K562 (cell line): ENCODE data around the gene SNRPA. TPM values are rescaled to one million over a fixed set of nuclear protein-coding genes. Genes with fewer than 3 reads are reported as not detected.

Experiments
- ATAC-seq: fragments of 200-7000 bp; cut with Tn5 transposase; 3 replicates; pipeline ENCODE4 v1.9.1; 2020; ENCODE audit warnings: moderate library complexity
- BruUV-seq: library from RNA; stranded (reverse); fragments of 400-500 nt; replicated peaks from 2 replicates; lab custom pipeline; 2021; lab: Mats Ljungman, UMichigan
- CTCF ChIA-PET: fragments of 300-600 bp; formaldehyde crosslinking; extraction: SDS; loops from one replicate; lab custom pipeline; 2021; ENCODE audit warnings: low intra/inter-chr PET ratio; lab: Yijun Ruan, JAX
- POLR2A ChIA-PET: fragments of 300-600, 350-650 bp; sonication (Branson Sonifier 250); formaldehyde crosslinking; extraction: SDS; loops from one replicate; lab custom pipeline; 2021; ENCODE audit warnings: antibody characterized with exemption, inconsistent platforms; lab: Yijun Ruan, JAX
- DNase-seq, 4 experiments: peaks; one replicate each; pipeline versions ENCODE4 v3.0.0 to v3.0.0-alpha.2; 2011 to 2018; ENCODE audit warnings: low spot score in 3 of 4, mixed read lengths in 3 of 4; ENCODE audit errors: extremely low read depth in 1 of 4
- FAIRE-seq: peaks from 2 replicates; lab custom pipeline; 2011; peaks lifted over from hg19 to GRCh38; lab: Jason Lieb, UNC
- H2AFZ ChIP-seq: 2 replicates; pipeline ENCODE4 v1.6.0; 2011; ENCODE audit warnings: low read depth, low read length, control low read depth, inconsistent platforms
- H3K27ac ChIP-seq: fragments of 200-600 bp; 3 replicates; pipeline ENCODE4 v1.8.0; 2011; ENCODE audit warnings: low read depth, mild to moderate bottlenecking, control low read depth, inconsistent platforms, low read length, moderate library complexity, mixed read lengths; ENCODE audit errors: extremely low read depth
- H3K27me3 ChIP-seq, 2 experiments: fragments of 300-600 bp in 1 of 2; 2 replicates in 1 of 2; 3 replicates in 1 of 2; pipeline versions ENCODE4 v1.6.0 to v1.8.0; 2011; ENCODE audit warnings: inconsistent platforms in 2 of 2, low read length in 2 of 2, mild to moderate bottlenecking in 1 of 2, mixed read lengths in 1 of 2, moderate library complexity in 1 of 2; ENCODE audit not compliant: control insufficient read depth in 2 of 2, insufficient read depth in 2 of 2
- H3K36me3 ChIP-seq: fragments of 300-600 bp; 3 replicates; pipeline ENCODE4 v1.8.0; 2011; ENCODE audit warnings: mild to moderate bottlenecking, low read length, inconsistent platforms; ENCODE audit not compliant: control insufficient read depth, insufficient read depth
- H3K4me1 ChIP-seq, 2 experiments: fragments of 200-600 bp in 1 of 2; replicated peaks in 1 of 2; 2 replicates in 1 of 2; 3 replicates in 1 of 2; pipeline versions ENCODE4 v1.5.1 to v1.8.0; 2011; ENCODE audit warnings: inconsistent platforms in 2 of 2, low read length in 2 of 2, mild to moderate bottlenecking in 1 of 2, mixed read lengths in 1 of 2, moderate library complexity in 1 of 2; ENCODE audit not compliant: control insufficient read depth in 2 of 2, insufficient read depth in 2 of 2
- H3K4me2 ChIP-seq: 2 replicates; pipeline ENCODE4 v1.6.1; 2011; ENCODE audit warnings: low read length, control low read depth, inconsistent platforms, mixed read lengths; ENCODE audit not compliant: insufficient read depth
- H3K4me3 ChIP-seq: fragments of 200-600 bp; sonication (generic), shearing (Covaris generic); 2 replicates; pipeline ENCODE4 v1.5.1; 2016; ENCODE audit warnings: control low read depth, inconsistent platforms
- H3K79me2 ChIP-seq: fragments of 200-600 bp; 3 replicates; pipeline ENCODE4 v1.8.0; 2011; ENCODE audit warnings: low read length, inconsistent platforms; ENCODE audit not compliant: control insufficient read depth, insufficient read depth
- H3K9ac ChIP-seq, 2 experiments: 2 replicates each; pipeline versions ENCODE4 v1.6.0 to v1.6.1; 2011; ENCODE audit warnings: low read depth in 2 of 2, low read length in 2 of 2, control low read depth in 1 of 2, inconsistent platforms in 1 of 2, mild to moderate bottlenecking in 1 of 2, mixed read lengths in 1 of 2; ENCODE audit not compliant: insufficient read depth in 1 of 2
- H3K9me1 ChIP-seq: one replicate; pipeline ENCODE4 v1.6.0; 2011; ENCODE audit warnings: inconsistent platforms, mild to moderate bottlenecking, low read length, moderate library complexity; ENCODE audit not compliant: control insufficient read depth, insufficient read depth
- H3K9me3 ChIP-seq: replicated peaks from 2 replicates; pipeline ENCODE4 v1.5.1; 2011; ENCODE audit warnings: low read depth, low read length, inconsistent platforms; ENCODE audit not compliant: control insufficient read depth, insufficient read depth
- H4K20me1 ChIP-seq: replicated peaks from 2 replicates; pipeline ENCODE4 v1.6.1; 2011; ENCODE audit warnings: low read length, inconsistent platforms, mixed read lengths; ENCODE audit not compliant: control insufficient read depth, insufficient read depth
- BRD9 ChIP-seq: fragments of 450-650 bp; IDR thresholded peaks from 2 replicates; pipeline ENCODE4 v1.6.1; 2018; ENCODE audit warnings: low read depth; ENCODE audit not compliant: partially characterized antibody
- CHAMP1 ChIP-seq: fragments of 450-650 bp; IDR thresholded peaks from 2 replicates; pipeline ENCODE4 v1.6.1; 2016; ENCODE audit warnings: mild to moderate bottlenecking
- GTF2F1 ChIP-seq: IDR thresholded peaks from 2 replicates; pipeline ENCODE4 v1.6.1; 2011; ENCODE audit warnings: low read depth, low read length, improper control_type of control experiment
- HES1 ChIP-seq: fragments of 450-650 bp; IDR thresholded peaks from 2 replicates; pipeline ENCODE4 v1.6.1; 2016; ENCODE audit warnings: low read depth, mild to moderate bottlenecking, moderate library complexity
- MYNN ChIP-seq, 2 experiments: sonication (generic); formaldehyde crosslinking in 1 of 2; IDR thresholded peaks; 2 replicates each; pipeline versions ENCODE4 v1.5.0 to v1.6.1; 2016 to 2020; ENCODE audit warnings: antibody characterized with exemption in 1 of 2, missing genetic modification reagents in 1 of 2
- NEUROD1 ChIP-seq: fragments of 150-350 bp; IDR thresholded peaks from 2 replicates; pipeline ENCODE4 v1.6.1; 2014; ENCODE audit warnings: borderline replicate concordance, low read length, low read depth; ENCODE audit not compliant: partially characterized antibody
- POLR2A ChIP-seq: fragments of 450-650 bp; conservative IDR thresholded peaks from 2 replicates; pipeline ENCODE4 v1.6.1; 2016
- POLR2AphosphoS5 ChIP-seq: IDR thresholded peaks from 2 replicates; pipeline ENCODE4 v1.6.1; 2011; ENCODE audit warnings: mild to moderate bottlenecking, low read depth, low read length, moderate library complexity; ENCODE audit not compliant: control insufficient read depth, insufficient read depth
- POLR2B ChIP-seq: fragments of 450-650 bp; IDR thresholded peaks from 2 replicates; pipeline ENCODE4 v1.6.1; 2018; ENCODE audit warnings: low read depth; ENCODE audit not compliant: partially characterized antibody
- POLR2G ChIP-seq: fragments of 200-400 bp; formaldehyde crosslinking; IDR thresholded peaks from 2 replicates; pipeline ENCODE4 v1.6.1; 2017; ENCODE audit warnings: low read depth, mild to moderate bottlenecking, antibody characterized with exemption, low read length, moderate library complexity
- RBFOX2 ChIP-seq: fragments of 200-400 bp; formaldehyde crosslinking; IDR thresholded peaks from 2 replicates; pipeline ENCODE4 v1.6.1; 2017; ENCODE audit warnings: low read depth, mild to moderate bottlenecking, low read length, moderate library complexity
- RBM25 ChIP-seq: fragments of 200-400 bp; formaldehyde crosslinking; IDR thresholded peaks from 2 replicates; pipeline ENCODE4 v1.6.1; 2018; ENCODE audit warnings: low read length, low read depth, moderate library complexity; ENCODE audit not compliant: severe bottlenecking
- SMARCB1 ChIP-seq: IDR thresholded peaks from 2 replicates; pipeline ENCODE4 v1.6.1; 2011; ENCODE audit warnings: improper control_type of control experiment, low read depth; ENCODE audit not compliant: insufficient read length
- ZHX1 ChIP-seq: fragments of 150-350 bp; conservative IDR thresholded peaks from 2 replicates; pipeline ENCODE4 v1.6.1; 2014; ENCODE audit warnings: low read length
- ZNF507 ChIP-seq: conservative IDR thresholded peaks from 2 replicates; pipeline ENCODE4 v1.6.1; 2017; ENCODE audit warnings: missing genetic modification characterization, missing compliant biosample characterization
- ZNF561 ChIP-seq: fragments of 450-650 bp; formaldehyde crosslinking; conservative IDR thresholded peaks from 2 replicates; pipeline ENCODE4 v1.4.0; 2020; ENCODE audit warnings: mild to moderate bottlenecking, moderate library complexity
- ZNF668 ChIP-seq: fragments of 250-450 bp; sonication (Bioruptor Pico); IDR thresholded peaks from 2 replicates; pipeline ENCODE4 v1.8.0; 2022; ENCODE audit warnings: mild to moderate bottlenecking, inconsistent platforms
- ZZZ3 ChIP-seq: fragments of 450-650 bp; IDR thresholded peaks from 2 replicates; pipeline ENCODE4 v1.6.1; 2016; ENCODE audit warnings: antibody characterized with exemption, mild to moderate bottlenecking, moderate library complexity
- WGBS: fragments of 100-300 bp; shearing (Covaris generic); methylation state at CpG from one replicate; pipeline ENCODE4 v1.1.6; 2016; ENCODE audit warnings: low coverage, mixed read lengths; ENCODE audit not compliant: insufficient coverage; ENCODE audit errors: missing lambda C conversion rate; 5-methylcytosine and 5-hydroxymethylcytosine counted together
- in situ Hi-C: fragments of 300-500 bp; cut with MboI; formaldehyde crosslinking; loops from 4 replicates; pipeline ENCODE4 v1.15.0; 2018; ENCODE audit warnings: inconsistent platforms, mixed read lengths
- intact Hi-C: fragments of 100-400 bp; cut with micrococcal nuclease; formaldehyde crosslinking; loops from 2 replicates; pipeline ENCODE4 v1.14.2; 2022
- polyA plus RNA-seq, 8 experiments: library from polyadenylated mRNA; depleted of rRNA in 4 of 8; stranded (reverse) in 5 of 8; unstranded in 3 of 8; fragments of >200 nt; fragmentation: Nextera tagmentation in 2 of 8; fragmentation: Illumina TruSeq in 1 of 8; extraction: Ambion mirVana in 2 of 8; extraction: Trizol in 1 of 8; gene quantifications; 2 replicates each; pipeline versions ENCODE4 v1.2.1 to v1.2.3, GENCODE V29; 2011 to 2014; ENCODE audit warnings: inconsistent platforms in 1 of 8, missing spikeins in 1 of 8
- total RNA-seq, 7 experiments: library from RNA; depleted of rRNA in 6 of 7; stranded (reverse); fragments of >200 nt in 6 of 7; fragmentation: Illumina TruSeq in 2 of 7; extraction: Trizol in 2 of 7; gene quantifications; 2 replicates each; pipeline versions ENCODE4 v1.2.1 to v1.2.3, GENCODE V29; 2011 to 2021; ENCODE audit warnings: low replicate concordance in 1 of 7

SNRPA gene
- total and polyA plus RNA-seq, 9 of the 15 experiments (the other 6 are each of a cell fraction or from before 2014, with no cell fraction given), result 16.3 to 311 (median 193) TPM

GRCh38 chr19:40804783-40805242 is 53.8 kb downstream of the SNRPA start:
- peaks cover 58% of the 10 kb centered on the region for H4K20me1 ChIP-seq
- H3K4me2 ChIP-seq, result no peak overlapping the region
- peaks cover 83% of the 10 kb centered on the region for H3K79me2 ChIP-seq
- H3K9ac ChIP-seq, result peak overlapping the region in 1 of 2 experiments; percentile 64; a peak in 2 of 4 replicates
- in situ Hi-C loops (no loop called here), intact Hi-C loops (loop anchor here (5.0 kb wide), 1 partner anchor 143 kb away; no protein-coding TSS in a partner anchor)
- H3K27me3 ChIP-seq, result no peaks in the 10 kb centered on the region
- peak overlapping the region; percentile 14; the same call in 2 of the 3 replicates for H3K27ac ChIP-seq
- no peak overlapping the region for H3K4me3 ChIP-seq
- H3K9me1 ChIP-seq, result peaks cover 24% of the 10 kb centered on the region
- H3K4me1 ChIP-seq, result peaks cover 45 to 82% of the 10 kb centered on the region in 2 experiments
- no peak for DNase-seq
- no peaks in the 10 kb centered on the region for H3K9me3 ChIP-seq
- no peak for FAIRE-seq
- ATAC-seq, result no peak
- H3K36me3 ChIP-seq, result peaks cover 92% of the 10 kb centered on the region
- 81% methylated on average over 7 of the region's 7 CpGs for WGBS
- no peak overlapping the region for H2AFZ ChIP-seq
- POLR2A ChIA-PET, result interaction anchor here (0.6 to 3.7 kb wide), 8 partner anchors 19 to 1563 kb away, joined by 3 to 26 read pairs (median 3); partner anchors contain the start of gene RAB4B
- no TSS peak for BruUV-seq
- CTCF ChIA-PET, result no interaction called here
- TF ChIP-seq HES1, result no peak
- peak; percentile 47 for TF ChIP-seq POLR2A
- TF ChIP-seq ZNF507 (tag), result no peak
- TF ChIP-seq RBM25, result no peak
- TF ChIP-seq BRD9, result no peak
- 0 out of 2 replicates have a peak, but pooled peaks have one; percentile 46 for TF ChIP-seq RBFOX2
- TF ChIP-seq POLR2B, result peak; percentile 32
- TF ChIP-seq CHAMP1, result no peak
- peak; percentile 25; the same call in 1 of the 2 replicates for TF ChIP-seq POLR2AphosphoS5
- TF ChIP-seq NEUROD1, result no peak
- TF ChIP-seq ZNF668 (CRISPR knock-in tag), result no peak
- no peak for TF ChIP-seq ZZZ3
- TF ChIP-seq ZHX1, result no peak
- no peak for TF ChIP-seq ZNF561 (CRISPR knock-in tag)
- TF ChIP-seq GTF2F1, result no peak
- no peak for TF ChIP-seq SMARCB1
- 0 out of 2 replicates have a peak, but pooled peaks have one; percentile 12 for TF ChIP-seq MYNN (IDR thresholded peaks at IDR 0.05)
- no peak for TF ChIP-seq MYNN (CRISPR knock-in tag; IDR thresholded peaks at IDR 0.05)
- TF ChIP-seq POLR2G, result peak; percentile 52; the same call in 1 of the 2 replicates
